Eye (tissue), 1 donor: Measurements from ENCODE around the gene SULT1C4.
A peak's percentile ranks its signal among the peaks of the same experiment; 100 is the strongest.
"Not testable (repeated sequence)": the region's sequence is repeated elsewhere in the genome, so short reads cannot be mapped to it uniquely, and the experiment has no call there.

ENCODE experiments used
- DNase-seq: peaks from one replicate; pipeline ENCODE4 v3.0.0-alpha.2; 2015

The SULT1C4 gene

GRCh38 chr2:108414945-108415344 is 37.2 kb downstream of the SULT1C4 start:
- peak; percentile 44 for DNase-seq

DNA sequence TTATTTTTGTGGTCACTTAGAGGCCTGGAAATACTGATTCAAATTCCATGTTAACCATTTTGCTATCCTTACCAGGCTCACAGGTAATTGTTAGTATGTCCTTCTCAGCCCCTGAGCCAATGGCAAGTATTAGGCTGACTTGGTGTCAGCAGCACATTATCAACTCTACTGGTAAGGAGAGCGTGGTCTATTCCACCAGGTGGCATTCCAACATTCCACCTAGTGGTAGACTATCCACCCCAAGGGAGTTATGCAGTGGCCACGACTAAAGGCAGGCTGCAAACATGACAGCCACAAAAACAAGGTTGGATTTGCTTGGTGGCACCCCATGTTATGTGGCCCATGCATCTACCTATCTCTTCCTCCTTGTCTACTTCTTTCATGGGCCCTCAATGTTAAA is 39.5 kb downstream of the SULT1C4 start:
- DNase-seq, result no peak

GRCh38 chr2:108418416-108418815 is 40.7 kb downstream of the SULT1C4 start:
- no peak for DNase-seq

- no peak for DNase-seq
Measured at GRCh38 chr2:108423067-108423466, 45.3 kb downstream of the SULT1C4 start.

DNA sequence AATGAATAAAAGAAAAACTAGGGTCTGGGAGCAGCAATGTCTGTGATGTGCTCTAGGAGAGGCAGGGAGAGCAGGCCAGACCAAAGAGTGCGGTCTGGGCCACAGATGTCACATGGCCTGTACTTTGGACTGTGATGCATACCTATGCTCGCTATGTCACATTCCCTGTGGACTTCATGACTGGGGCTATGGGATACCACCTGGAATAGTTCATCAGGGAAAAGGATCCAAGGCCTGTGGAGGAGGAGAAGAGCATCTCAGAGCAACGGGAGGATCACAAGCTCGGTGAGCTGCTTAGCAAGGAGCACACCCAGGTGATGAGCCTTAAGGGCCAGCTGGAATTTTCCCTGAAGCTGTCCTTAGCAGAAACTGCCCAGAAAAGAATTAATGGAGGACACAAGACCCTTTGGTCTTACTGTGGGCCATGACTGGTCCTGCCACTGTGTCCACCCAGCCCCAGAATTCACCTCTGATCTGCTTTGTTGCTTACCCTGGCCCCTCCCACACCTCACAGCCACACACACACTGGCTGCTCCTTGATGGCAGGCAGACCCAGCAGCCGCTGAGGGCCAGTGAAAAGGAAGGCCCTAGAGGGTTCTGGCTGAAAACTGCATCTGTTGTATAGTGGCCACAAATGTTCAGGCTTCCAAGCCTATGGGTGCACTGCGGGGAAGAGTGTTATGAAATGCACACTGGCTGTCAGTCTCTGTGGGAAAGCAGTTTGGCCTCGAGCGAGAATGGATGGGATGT is 45.9 kb downstream of the SULT1C4 start:
- no peak for DNase-seq

DNA sequence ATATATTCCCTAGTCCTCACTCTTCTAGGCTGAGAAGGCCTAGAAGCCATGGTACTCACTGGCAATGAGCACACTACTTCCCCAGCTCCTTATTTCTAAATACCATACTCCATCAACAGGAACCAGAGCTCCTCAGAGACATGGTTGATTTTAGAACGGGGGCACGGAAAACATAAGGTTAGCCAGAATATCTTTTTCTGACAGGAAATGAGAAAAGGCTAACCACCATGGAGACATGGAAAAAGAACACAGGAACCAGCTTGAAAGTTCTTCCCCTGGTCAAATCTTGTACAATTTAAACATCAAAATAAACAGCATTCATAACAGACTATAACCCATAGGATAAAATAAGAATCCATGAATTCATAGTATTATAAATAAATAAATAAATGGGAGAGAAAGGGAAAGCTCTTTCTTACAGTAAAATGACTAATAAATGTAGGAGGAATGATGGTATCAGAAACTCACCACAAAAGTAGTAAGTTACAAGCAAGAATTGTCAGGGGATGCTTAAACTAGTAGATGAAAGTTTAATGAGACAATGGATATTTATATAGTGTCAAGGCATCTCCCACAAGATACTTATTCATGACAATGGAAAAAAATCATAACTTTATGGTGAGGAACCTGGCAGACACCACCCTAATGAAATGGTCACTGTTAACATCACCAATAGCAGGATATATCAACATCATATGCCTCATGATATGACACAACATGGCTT is 50.7 kb downstream of the SULT1C4 start:
- DNase-seq, result no peak

DNA sequence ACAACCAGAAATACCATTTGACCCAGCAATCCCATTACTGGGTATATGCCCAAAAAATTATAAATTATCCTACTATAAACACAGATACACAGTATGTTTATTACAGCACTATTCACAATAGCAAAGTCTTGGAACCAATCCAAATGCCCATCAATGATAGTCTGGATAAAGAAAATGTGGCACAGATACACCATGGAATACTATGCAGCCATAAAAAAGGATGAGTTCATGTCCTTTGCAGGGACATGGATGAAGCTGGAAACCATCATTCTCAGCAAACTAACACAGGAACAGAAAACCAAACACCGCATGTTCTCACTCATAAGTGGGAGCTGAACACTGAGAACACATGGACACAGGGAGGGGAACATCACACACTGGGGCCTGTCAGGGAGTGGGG is 57.8 kb downstream of the SULT1C4 start:
- DNase-seq, result not testable (repeated sequence)

DNA sequence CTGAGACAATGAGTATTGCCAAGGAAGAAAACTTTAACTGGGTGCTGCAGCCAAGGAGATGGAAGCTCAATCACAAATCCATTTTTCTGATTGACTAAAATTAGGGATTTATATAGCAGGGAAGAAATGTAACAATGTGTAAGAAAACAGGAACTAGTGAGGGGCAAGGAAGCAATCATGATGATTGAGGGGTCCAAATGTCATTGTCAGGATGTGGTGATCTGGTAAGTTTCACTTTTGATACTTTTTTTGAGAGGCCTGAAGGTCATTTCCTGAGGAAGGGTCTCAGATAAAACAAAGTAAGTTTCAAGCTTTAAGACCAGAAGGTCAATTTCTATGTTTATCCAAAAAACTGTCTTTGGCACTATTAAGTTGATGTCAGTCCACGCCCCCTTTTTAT is 59.2 kb downstream of the SULT1C4 start:
- DNase-seq, result no peak
